NCI-H2081 (cell line): Measurements from ENCODE around the gene APP.

Source experiments
- DNase-seq, 2 experiments: peaks; one replicate each; lab custom pipeline; 2025; lab: John Stamatoyannopoulos, UW

Gene APP

DNA sequence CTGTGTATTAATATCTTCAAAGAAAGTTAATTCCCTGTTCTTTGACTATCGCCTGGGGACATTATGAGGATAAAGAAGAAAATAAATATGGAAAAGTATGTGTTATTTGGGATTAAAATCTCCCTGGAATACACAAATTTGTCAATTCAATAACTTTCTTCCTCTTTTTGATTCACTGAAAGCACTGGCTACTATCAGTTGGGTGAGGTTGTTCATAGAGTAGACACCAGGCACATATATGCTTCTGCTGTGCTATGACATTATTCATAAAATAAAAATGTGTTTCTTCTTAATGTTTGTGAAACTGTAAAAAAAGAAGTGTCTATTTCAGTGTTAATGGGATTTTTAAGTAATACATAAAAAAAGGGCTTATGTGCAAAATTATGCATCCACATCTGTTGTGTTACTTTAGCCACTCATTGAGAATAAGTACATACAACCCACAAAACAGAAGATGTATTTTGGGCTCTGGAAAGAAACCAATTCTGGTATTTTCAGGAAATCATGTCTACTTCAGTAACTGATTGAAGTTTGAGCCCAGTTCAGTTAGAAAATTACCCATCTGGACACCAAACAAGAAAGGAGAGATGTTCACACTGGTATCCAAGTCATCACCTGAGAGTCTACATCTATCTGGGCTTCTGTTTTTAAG is 266.4 kb downstream of the APP start:
- DNase-seq: no peak

DNA sequence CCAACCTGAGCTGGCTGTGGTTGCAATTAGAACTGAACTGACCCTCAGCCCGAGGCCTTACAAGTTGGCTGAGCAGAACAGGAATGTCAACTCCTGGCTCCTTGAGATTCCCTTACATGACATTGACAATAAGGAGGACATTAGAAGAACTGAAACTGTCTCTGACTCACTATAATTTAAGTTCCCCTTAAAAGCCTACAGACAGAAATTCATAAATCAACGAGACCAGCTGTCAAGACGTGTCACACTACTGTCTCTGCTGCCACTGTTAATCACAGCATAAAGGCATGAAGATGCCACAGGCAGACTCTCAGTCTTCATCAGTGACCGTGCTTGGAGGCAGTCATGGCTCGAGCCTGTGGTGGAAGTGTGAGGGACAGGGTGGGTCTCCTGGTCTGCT is 267.0 kb downstream of the APP start:
- DNase-seq: no peak

DNA sequence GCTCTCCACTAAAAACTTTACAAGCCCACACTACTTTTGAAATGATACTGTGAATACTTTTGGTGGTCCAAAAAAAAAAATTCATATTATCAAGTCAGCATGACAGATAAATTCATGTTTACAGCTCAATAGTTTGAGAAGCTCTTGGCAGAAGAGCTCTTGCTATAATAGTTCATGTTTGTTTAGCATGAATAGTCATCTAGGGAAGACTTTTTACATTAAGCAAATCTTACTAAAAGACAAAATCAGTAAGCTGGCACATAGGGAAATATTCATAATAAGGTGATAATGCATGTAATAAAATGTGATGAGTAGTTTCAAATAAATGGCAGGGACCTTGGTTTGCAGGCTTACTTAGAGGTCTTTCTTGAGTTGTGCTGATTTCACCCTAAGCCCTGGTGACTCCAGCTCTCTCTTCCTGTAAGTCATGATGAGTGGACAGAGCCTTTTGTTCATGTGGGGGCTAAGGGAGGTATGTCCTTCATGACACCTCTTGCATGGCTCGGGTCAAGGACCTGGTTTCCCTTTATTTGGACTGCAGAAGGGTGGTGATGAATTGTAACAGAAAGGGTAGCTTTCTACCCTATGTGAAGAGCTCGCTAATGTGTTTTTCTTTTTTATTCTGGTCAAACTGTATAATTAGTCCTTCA is 269.1 kb downstream of the APP start:
- DNase-seq: no peak

DNA sequence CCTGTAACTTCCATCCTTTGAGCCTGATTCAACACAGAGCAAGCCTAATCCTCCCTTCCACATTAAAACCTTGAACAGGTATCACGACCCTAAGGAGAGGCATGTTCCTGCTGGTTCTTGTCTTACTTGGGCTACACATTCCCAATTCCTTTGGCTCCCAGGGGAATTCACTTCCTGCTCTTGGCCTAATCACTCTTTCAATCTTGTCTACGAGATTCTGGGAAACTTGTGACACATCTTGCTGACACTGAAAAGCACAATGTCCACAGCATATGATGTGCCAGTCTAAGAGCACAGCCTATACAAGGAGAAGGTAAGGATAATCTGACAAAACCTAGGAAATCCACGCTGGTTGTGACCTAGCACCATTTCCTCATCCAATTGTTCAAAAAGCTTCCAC is 271.9 kb downstream of the APP start:
- DNase-seq: no peak

DNA sequence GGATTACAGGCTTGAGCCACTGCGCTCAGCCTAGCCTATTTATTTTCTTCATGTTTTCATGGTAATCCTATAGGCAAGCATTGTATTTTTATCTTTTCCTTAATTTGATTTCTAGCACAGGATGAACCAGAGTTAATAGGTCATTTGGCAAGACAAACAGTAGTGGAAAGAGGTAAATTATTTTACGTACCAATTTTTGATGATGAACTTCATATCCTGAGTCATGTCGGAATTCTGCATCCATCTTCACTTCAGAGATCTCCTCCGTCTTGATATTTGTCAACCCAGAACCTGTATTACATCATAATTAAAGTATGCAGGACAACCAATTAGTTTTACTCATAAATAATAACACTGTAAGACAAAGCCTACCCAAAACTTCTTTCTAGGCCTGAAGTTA is 273.2 kb downstream of the APP start:
- no peak for DNase-seq

DNA sequence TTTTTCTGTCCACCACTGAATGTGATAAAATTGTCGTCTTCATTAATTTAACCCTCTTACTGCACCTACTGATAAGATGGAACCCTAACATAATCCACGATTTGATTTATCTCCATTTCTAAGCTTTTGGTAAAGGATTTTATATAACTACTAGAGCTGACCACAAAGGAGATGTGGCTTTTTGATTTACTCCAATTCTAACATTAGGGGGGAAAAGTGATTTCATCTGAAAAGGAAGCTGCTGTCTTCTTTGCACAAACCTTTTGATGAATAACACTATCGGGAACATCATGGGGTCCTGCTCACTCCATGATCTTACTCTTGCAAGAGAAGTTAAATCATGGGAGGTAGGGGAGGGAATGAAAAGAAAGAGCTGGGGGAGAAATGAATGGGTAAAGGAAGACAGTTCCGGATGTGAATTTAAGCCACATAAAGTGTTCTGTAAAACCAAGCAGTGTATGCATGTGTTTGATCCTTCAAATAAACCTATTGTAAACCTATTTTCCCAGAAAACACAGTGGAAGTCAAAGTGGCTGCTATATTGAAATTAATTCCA is 274.0 kb downstream of the APP start:
- no peak for DNase-seq

DNA sequence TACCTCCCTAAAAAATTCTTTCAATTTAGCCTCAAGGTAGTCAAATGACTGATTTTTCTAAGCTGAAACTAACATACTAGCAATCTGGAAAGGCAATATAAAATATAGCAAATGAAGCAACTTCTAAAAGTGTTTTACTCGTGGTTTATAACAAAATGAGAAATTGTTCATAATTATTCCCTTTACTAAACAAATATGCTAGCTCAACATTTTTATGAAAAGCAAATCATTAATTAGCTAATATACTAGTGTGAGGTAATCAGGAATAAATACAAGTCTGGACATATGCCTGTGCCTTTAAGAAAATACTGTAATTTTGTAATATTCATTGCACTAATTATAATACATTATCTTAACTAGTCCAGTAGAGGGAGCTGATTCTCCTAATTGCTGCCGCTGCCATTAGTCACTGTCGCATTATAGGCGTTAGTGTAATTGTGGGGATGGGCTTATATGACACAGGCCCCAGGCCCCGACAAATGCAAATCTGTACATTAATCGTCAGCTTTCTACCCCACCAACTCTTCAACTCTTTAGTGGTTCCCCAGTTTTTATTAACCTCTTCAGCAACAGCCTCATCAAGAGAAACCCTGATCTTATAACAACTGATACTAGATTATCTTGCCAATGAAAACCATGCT is 274.9 kb downstream of the APP start:
- DNase-seq: peak; percentile 44 to 77

DNA sequence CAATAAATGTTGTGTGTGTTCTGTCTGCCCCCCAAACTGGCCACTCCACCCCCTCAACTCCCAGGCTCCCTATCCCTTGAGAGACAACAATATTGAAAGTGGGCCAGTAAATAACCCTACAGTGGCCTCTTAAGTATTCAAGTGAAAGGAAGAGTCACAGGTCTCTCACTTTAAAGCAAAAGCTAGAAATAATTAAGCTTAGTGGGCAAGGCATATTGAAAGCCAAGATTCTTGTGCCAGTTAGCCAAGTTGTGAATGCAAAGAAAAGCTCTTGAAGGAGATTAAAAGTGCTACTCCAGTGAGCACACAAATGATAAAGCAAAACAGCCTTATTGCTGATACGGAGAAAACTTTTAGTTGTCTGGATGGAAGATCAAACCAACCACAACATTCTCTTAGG is 277.4 kb downstream of the APP start:
- DNase-seq: no peak

DNA sequence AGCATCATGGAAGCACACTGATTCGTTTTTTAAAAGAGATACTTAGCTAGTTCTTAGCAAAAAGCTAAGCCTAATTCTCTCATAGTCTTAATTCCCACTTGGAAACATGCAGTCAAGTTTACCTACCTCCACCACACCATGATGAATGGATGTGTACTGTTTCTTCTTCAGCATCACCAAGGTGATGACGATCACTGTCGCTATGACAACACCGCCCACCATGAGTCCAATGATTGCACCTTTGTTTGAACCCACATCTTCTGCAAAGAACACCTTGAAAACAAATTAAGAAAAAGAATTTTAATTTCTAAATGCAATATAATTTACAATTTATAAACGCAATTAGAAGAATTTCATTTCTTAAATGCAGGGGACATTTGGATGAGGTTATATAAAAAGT is 279.0 kb downstream of the APP start:
- DNase-seq: peak; percentile 7 to 19

DNA sequence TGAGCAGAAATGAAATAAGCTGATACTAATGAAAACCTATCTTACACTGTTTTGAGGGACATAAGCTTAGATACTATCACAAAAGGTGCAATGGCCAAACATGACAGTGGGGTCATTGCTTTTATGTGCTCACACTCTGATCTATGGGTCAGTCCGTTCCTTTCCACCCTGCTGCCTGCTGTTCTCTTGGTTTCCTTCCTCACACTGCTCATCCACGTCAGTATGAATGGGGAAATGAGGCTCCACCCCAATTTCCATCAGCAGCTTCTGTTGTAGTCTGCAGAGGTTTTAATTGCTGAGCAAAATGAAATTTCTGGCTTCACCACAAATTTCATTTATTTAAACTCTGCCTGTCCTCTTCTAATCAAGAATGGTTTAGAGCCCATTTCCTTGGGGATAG is 280.6 kb downstream of the APP start:
- no peak for DNase-seq

DNA sequence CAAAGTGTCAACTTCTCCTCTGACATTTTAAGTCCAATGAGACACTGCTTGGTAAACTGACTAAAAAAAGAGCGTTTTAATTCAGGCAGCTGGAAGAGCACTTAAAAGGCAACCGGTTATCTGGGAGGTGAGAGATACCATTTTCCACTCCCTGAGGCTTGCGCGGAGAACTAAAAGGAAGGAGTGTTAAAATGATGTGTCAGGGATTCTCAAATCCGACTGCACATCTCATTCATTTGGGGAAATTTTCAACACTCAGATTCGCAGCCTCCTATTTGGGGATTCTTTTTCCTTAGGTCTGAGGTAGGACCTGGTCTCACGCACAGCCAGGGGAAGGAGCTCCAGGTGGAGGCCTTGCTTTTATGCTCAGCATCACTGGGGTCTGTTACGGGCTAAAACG is 281.9 kb downstream of the APP start:
- no peak for DNase-seq

DNA sequence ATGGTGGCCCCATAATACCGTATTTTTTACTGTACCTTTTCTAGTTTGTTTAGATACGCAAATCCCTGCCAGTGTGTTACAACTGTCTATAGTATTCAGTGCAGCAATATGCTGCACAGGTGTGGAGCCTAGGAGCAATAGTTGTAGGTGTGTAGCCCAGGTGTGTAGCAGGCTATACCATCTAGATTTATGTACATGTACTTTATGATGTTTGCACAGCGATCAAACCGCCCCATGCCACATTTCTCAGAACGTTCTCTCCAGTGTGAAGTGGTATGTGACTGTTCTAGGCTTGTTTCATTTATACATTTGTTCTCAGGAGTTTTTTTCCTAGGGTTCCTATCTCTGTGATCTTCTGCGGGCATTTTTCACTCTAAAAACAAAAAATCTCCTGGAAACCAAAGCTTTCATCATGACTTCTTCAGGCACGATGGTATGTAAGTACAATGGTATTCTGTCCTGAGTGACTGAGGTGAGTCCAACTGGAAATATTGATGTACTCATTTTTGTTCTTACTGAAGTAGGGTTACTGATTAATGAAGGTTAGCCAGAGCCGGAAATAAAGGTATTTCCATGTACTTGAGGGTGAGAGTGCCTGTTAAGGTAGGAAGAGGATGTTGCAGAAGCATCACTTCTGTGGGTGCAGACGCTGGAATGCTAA is 282.8 kb downstream of the APP start:
- DNase-seq: peak in 1 of 2 experiments; percentile 11

DNA sequence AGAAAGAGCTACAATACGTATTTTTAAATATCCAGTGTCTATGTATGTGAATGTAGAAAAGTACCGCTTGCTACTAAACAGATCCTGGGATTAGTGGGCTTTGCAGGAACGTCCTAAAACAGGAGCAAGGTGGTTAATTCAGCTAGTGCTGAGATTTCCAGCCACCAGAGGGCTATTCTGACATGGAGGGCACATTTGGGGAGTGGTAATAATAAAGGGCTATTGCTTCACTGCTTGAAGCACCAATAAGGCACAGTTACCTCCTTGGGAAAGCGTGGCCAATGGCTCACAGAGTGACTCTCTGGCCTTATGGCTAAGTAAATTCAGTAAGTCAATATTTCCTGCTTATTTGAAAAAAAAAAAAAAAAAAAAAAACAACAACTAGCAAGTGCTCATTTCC is 283.4 kb downstream of the APP start:
- no peak for DNase-seq

DNA sequence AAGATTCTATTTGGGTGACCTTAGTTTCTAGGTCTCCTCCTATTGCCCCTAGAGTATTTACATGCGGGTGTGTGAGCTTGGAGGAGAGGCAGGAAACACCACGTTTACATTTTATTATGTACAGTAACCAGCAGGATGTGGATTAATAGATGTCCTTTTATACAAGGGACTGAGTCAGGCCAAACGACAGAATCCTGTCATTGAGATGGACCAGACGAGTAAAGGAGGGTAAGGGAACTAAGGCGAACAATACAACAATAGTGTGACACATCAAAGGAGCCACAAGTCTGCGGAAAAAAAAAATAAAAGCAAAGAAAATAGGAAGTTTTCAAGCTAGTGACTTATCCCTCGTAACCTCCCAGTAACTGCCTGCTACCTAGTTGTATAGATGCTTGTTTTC is 284.7 kb downstream of the APP start:
- DNase-seq: no peak

DNA sequence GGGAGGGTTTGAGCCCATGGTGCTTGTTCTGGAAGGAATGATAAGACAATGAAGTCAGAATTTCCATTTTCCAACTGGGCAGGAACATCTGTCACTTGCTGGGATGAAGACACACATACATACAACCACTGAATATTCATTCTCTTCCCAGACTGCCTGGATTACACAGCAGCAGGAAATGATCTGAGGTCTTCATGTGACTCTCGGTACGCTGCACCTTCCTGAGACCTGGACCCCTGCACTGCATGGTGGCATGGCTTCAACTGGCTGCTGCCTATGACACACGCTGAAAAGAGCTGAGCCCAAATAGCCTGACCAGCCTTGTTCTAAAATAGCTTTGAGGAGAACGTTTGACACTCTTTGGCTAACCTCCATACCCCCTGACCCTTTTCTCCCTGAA is 285.2 kb downstream of the APP start:
- DNase-seq: no peak

DNA sequence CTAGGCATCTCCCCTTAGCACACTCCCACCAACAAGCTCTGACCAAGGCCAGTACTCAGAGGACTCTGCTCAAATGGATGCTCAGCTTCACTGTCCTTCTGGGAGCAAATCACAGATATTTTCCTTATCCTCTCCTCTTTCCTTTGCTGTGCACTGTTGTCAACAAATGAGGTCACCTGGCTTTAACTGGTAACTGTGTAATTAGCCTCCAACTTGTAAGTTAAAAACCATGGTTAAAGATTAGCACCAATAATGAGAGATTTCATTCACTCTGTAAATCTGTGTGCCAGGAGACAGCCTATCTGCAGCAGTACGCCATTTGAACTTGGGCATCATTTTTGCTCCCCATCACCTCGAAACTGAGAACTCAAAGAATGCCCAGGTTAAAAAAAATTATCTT is 286.3 kb downstream of the APP start:
- DNase-seq: no peak

DNA sequence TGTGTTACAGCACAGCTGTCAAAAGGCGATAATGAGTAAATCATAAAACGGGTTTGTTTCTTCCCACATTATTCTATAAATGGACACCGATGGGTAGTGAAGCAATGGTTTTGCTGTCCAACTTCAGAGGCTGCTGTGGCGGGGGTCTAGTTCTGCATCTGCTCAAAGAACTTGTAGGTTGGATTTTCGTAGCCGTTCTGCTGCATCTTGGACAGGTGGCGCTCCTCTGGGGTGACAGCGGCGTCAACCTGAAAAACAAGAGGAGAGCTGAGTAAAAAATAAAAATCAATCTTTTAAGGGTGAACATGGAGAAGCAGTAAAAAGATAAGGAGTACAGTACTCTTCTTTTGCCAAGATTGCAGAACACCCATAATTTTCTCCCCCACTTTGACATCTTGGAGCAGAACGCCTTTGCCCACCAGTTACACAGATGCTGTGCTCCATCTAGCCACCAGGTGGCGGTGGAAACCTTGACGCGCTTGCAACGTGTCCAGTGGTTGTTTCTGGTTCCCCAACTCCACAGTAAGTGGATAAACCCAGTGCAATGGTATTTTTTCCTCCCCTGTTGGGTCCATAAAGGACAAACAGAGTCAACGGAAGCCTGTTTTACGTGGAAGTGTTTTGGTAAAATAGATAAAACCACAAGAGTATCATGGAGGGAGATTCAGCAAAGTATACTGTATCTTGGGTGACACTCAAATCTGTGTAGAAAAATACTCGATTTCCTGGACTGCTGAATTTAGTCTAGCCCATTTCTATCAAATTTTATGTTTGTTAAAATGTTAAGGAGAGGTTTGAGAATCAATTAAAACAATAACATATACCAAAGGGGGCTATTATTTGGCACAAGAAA is 288.8 kb downstream of the APP start:
- DNase-seq: peak; percentile 45 to 54

DNA sequence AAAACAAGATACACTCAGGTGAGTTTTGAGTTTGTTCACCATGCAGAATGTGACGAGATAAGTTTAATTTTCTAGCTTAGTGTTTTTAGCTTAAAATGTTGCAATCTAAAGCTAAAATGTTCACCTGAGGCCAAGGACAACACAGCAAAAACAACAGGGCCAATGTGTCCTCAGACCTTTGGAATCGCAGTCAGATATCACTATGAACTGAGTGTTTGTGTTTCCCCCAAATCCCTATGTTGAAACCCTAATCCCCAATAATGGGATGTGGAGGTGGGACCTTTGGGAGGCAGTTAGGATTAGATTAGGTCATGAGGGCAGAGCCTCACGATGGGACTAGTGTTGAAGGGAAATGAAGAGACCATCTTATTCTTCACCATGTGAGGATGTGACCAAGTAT is 291.4 kb downstream of the APP start:
- DNase-seq: no peak

DNA sequence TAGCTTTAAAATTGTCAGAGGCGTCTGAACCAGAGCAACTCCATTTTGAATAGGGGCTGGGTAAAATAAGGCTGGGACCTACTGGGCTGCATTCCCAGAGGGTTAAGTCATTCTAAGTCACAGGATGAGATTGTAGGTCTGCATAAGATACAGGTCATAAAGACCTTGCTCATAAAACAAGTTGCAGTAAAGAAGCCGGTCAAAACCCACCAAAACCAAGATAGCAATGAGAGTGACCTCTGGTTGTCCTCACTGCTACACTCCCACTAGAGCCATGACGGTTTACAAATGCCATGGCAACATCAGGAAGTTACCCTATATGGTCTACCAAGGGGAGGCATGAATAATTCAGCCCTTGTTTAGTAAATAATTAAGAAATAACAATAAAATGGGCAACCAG is 292.2 kb downstream of the APP start:
- DNase-seq: no peak

DNA sequence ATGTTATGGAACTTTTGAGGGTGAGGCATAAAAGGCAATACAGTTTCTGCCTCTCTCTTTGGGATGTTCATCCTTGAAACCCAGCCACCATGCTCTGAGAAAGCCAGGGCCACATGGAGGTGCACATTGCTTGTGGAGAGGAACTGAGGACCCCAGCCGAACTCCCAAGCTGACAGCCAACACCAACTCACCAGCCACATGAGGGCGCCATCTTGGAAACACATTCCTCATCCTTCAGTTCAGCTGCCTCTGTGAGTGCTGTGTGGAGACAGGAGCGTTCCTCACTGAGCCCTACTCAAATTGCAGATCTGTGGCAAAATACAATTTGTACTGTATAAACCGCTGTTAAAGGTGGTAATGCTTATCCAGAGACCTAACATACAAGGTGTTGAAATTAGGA is 298.3 kb downstream of the APP start:
- no peak for DNase-seq

DNA sequence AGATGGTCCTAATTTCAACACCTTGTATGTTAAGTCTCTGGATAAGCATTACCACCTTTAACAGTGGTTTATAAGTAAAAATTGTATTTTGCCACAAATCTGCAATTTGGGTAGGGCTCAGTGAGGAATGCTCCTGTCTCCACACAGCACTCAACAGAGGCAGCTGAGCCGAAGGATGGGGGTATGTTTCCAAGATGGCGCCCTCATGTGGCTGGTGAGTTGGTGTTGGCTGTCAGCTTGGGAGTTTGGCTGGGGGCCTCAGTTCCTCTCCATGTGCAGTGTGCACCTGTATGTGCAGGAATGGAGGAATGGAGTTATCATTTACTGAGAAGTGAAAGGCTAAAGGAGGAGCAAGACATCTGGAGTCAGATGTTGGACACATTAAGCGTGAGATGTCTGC is 299.0 kb downstream of the APP start:
- DNase-seq: no peak

DNA sequence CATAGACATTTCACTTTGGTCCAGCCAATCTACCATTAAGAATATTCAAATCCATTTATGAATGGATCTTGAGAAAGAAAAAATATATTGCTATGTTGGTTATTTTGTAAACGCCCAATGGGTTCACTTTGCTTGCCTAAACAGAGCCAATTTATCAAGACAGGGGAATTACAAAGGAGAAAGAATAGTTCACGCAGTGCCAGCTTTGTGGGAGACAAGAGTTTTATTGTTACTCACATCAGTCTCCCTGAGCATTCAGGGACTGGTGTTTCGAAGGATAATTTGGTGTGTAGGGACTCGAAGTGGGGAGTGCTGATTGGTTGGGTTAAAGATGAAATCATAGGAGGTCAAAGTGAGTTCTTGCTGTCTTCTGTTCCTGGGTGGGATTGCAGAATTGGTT is 300.5 kb downstream of the APP start:
- no peak for DNase-seq
